Stimulated activated CD4-positive, alpha-beta T cell treated with anti-CD3 and anti-CD28 coated beads, Interleukin-15, amount 100 ng/mL, for 48 hours (primary cell): ENCODE data around the gene PXT1.
"Not testable (repeated sequence)": the region's sequence is repeated elsewhere in the genome, so short reads cannot be mapped to it uniquely, and the experiment has no call there.

ENCODE experiments used
- DNase-seq, 2 donors: peaks; one replicate each; pipeline ENCODE4 v3.0.0-alpha.2; 2020; ENCODE audit warnings: low read depth in 2 of 2

Gene PXT1

DNA sequence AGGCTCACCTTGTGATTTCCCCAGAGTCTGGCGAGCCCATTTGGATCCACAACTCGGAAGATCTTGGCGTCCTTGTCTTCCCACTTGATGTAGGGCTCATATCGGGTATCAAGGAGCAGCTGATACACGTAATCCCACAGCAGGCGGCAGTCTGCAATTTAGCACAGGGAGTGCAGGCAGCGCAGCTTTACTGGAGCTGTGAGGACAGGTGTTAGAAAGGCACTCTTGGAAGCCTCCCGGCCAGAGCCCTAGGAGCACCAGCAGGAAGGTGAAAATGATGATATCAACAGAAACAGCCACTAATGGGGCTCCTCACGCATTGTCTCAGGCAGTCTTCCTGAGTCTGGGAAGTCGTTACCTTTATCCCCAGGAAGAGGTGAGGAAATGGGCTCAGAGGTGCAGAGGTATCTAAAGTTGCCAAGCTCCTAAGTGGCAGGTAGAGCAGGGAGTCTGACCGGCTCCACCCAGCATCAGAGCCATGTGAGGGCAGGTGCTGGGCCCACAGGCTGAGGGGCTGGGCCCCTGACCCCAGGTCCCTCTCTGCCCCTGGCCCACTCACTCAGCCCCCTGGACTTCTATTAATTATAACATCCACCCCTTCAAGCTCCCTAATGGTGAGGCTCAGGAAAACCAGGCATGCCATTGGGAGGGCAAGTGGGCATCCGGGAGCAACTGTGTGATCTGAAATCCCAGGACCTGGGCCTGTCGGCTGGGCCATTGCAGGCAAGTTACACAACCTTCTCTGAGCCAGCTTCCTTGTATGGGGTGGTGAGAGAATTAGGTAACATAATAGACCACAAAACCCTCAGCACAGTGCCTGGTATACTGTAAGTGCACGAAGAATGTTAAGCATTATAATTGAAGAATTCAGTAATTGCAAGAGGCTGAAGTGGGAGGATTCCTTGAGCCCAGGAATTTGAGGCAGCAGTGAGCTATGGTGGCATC, 73.5 kb downstream of the PXT1 start:
- DNase-seq, result no peak

DNA sequence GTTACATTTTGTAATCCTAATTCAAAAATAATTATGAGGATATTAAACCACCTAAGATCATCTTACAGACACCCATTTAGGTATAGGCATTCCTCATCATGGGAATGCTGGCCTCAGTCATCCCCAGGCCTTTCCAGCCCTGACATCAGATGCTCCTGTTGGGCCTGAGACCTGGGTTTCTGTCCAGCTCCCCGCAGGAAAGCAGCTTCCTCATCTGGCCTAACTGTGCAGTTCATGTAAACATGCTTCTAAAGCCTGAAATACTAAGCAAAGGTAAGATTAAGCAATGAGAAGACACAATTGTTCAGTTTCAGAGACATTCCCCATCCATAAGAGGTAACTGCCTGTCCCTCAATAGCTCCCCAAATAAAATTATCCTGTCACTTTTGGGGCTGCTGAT, 74.2 kb downstream of the PXT1 start:
- no peak for DNase-seq

GRCh38 chr6:36367743-36368142, 74.9 kb downstream of the PXT1 start:
- DNase-seq, result no peak

DNA sequence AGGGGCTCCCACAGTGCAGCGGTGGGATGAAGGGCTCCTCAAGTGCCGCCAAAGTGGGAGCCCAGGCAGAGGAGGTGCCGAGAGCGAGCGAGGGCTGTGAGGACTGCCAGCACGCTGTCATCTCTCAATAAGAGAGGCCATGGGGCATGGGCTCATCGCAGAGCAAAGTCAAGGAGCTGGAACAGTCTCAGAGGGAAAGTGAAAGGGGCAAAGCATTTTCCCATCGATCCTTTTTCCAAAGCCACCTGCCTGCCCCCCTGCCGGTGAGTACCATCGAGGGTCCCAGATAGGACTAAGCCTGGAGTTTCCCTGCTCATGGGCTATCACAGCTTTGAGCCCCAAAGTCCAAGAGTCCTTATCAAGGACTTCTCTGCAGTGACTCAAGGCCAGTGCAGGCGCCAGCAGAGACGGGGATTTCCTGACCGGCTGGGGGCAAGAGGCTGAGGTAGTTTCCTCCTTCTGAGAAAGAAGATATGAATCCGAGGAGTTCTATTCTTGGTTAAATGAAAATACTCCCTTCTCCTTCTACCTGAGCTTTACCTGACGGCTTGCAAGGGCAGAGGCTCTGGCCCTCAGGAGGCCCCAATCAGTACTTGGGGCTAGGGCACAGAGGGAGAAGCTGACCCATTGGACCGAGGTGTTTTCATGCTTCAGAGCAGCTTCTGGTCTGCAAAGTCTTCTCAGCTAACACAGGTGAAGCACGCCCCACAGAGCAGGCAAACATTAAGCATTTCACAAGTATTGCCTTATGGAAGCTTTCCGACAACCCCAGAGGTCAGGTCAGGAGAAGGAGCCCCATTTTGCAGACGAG, 77.8 kb downstream of the PXT1 start:
- no peak for DNase-seq

DNA sequence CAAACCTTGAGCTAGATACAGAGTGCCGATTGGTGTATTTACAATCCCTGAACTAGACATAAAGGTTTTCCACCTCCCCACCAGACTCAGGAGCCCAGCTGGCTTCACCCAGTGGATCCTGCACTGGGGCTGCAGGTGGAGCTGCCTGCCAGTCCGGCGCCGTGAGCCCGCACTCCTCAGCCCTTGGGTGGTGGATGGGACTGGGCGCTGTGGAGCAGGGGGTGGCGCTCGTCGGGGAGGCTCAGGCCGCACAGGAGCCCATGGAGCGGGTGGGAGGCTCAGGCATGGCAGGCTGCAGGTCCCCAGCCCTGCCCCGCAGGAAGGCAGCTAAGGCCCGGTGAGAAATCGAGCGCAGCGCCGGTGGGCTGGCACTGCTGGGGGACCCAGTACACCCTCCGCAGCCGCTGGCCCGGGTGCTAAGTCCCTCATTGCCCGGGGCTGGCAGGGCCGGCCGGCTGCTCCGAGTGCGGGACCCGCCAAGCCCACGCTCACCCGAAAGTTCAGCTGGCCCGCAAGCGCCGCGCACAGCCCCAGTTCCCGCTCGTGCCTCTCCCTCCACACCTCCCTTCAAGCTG, 78.5 kb downstream of the PXT1 start:
- DNase-seq, result not testable (repeated sequence)

GRCh38 chr6:36363371-36363752, 79.3 kb downstream of the PXT1 start:
- DNase-seq, result not testable (repeated sequence)

GRCh38 chr6:36362551-36363370, 79.9 kb downstream of the PXT1 start:
- no peak for DNase-seq

- no peak for DNase-seq
Measured at GRCh38 chr6:36361071-36361470, 81.6 kb downstream of the PXT1 start.

- peak; percentile 48 to 57 for DNase-seq
Measured at GRCh38 chr6:36360241-36361054, 82.2 kb downstream of the PXT1 start.

GRCh38 chr6:36358226-36358915, 84.3 kb downstream of the PXT1 start:
- no peak for DNase-seq

DNA sequence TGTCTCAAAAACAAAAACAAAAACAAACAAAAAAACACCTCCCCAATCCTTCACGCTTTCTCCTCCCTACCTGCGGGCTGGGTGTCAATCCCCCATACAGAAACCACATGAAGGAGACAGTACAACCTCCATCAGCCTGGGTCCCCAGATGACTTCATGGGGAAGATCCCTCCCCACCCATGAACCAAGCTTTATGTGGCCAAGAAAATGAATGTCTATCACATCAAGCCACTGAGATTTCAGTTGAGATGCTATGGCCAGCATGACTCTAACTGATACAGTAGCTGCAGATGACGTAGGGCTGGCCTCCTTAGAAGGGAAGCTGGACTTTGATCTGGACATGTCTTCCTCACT, 84.8 kb downstream of the PXT1 start:
- no peak for DNase-seq

- DNase-seq, result no peak
Measured at GRCh38 chr6:36355819-36356218, 86.8 kb downstream of the PXT1 start.

GRCh38 chr6:36353411-36353915, 89.2 kb downstream of the PXT1 start:
- no peak for DNase-seq

- no peak for DNase-seq
Measured at GRCh38 chr6:36352477-36353157, 90.0 kb downstream of the PXT1 start.

GRCh38 chr6:36350681-36351571, 91.7 kb downstream of the PXT1 start:
- no peak for DNase-seq

DNA sequence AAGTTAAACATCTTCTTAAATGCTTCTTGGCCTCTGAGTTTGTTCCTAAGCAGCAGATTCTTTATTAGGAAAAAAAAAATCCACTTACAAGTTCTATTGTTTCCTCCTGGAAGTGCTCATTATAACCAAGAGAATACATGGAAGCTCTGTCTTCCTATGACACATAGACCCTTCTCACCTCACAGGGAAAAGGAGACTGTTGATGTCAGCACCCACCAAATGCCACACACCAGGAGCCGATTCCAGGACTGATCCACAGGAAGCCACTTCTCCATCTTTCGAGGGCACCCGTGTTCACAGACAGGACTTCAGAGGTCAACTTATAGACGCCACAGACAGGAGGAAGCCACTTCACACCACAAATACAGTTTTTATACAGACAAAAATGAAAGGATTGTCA, 92.6 kb downstream of the PXT1 start:
- no peak for DNase-seq

GRCh38 chr6:36349240-36349639, 93.4 kb downstream of the PXT1 start:
- DNase-seq, result no peak

GRCh38 chr6:36347621-36348020, 95.0 kb downstream of the PXT1 start:
- no peak for DNase-seq
